Fibroblast of skin of scalp (primary cell): ENCODE measurements around the gene CLC. TPM values are rescaled to one million over a fixed set of nuclear protein-coding genes. Genes with fewer than 3 reads are reported as not detected.
A peak's percentile ranks its signal among the peaks of the same experiment; 100 is the strongest.
"Not testable (repeated sequence)": the region's sequence is repeated elsewhere in the genome, so short reads cannot be mapped to it uniquely, and the experiment has no call there.

Experiments
- DNase-seq: peaks from one replicate; pipeline ENCODE4 v3.0.0-alpha.2; 2013
- polyA plus RNA-seq, 2 experiments: library from polyadenylated mRNA; unstranded; fragments of 120-200 nt; gene quantifications; one replicate each; pipeline ENCODE4 v1.2.1, GENCODE V29; 2013; ENCODE audit not compliant: insufficient read length in 2 of 2

The CLC gene
- not detected for polyA plus RNA-seq (2013, experiment 1 of 2; ENCODE audit: insufficient read length)
- polyA plus RNA-seq (2013, experiment 2 of 2; ENCODE audit: insufficient read length) = not detected

DNA sequence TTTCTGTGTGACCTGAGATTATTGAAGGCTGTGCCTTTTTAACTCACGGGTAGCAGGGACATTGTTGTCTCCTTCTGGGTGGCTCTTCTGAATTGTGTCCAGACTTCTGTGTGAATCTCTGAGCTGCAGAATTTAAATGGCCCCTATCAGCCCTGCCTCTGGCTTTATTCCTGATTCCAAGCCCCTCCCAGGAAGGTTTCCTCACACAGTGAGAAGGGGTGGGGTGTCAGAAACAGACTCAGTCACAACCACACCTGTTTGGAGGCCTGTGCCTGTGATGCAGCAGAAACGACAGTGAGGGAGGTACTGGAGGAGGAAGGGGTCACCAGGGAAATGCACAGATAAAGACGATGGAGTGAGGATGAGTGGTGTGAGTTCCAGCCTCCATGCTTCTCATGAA is at the start of gene CLC:
Gene CLC, minus strand, starts transcription at position 139 of the 400 bp plus-strand sequence. Its CDS starts 77 bp downstream, at position 62.
- DNase-seq = no peak

DNA sequence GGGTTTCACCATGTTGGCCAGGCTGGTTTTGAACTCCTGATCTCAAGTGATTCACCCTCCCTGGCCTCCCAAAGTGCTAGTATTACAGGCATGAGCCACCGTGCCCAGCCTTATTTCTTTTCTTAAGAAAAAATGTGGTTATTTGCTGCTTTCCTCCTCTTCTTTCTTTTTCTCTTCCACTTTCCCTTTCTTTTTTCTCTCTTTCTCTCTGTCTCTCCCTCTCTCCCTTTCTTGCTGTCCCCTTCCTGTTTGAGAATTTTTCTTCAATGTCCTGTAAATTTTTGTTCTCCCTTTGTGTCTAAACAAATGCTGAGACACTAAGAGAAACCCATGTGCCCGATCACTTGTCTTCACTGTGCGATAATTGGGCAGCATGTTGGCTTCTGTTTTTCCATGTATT is 43.1 kb upstream of the CLC start:
- DNase-seq = no peak

DNA sequence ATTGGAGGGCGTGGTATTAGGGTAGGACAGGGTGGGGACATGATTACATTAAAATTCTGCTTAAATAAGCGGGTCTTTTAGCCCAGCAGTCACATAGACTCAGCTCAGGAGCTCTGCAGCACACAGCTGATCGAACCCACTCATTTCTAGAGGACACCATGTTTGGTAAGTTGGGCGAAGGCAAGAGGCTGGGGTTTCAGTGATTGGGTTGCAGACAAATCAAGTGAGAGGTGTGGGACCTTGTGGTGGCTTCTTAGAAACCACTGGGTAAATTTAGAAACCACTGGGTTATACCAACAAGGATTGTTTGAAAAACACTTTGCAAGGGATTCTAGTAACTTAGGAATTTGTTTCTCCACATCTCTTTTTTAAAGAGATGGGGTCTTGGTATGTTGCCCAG is 40.9 kb upstream of the CLC start, which contains the start of gene LEUTX:
Gene LEUTX, plus strand, starts transcription at position 92 of the 400 bp plus-strand sequence. Its CDS starts 67 bp downstream, at position 159.
- DNase-seq = no peak

DNA sequence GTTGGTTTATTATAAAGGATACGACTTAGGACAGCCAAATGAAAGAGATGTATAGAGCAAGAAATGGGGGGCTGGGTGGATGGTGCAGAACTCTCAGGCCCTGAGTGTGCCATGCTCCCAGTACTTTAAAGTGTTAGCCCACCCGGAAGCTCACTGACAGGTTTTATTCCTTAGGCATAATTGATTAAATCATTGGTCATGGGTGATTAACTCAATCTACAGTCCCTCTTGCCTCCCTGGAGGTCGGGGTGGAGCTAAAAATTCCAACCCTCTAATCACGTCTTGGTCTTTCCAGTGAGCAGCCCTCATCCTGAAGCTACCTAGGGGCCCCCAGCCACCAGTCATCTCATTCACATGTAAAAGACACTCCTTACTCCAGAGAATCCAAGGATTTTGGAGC is 31.0 kb upstream of the CLC start:
- no peak for DNase-seq

DNA sequence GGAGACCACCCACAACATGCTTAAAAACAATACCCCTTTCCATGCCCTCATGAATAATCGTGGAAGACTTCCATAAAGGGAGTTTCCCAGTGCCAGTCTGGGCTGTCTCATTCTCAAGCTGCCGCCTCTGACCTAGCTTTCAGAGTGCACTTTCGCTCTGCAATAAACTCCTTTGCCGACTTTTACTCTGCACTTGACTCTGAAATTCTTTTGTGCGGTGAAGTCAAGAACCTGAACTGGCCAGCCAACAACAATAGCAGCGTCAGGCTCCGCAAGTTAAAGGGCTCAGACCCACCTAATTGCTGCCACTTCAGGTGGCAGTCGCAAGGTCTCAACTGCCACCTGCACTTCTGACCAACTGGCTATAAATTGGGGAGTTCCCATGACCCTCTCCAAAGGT is 30.5 kb upstream of the CLC start:
- DNase-seq = no peak

DNA sequence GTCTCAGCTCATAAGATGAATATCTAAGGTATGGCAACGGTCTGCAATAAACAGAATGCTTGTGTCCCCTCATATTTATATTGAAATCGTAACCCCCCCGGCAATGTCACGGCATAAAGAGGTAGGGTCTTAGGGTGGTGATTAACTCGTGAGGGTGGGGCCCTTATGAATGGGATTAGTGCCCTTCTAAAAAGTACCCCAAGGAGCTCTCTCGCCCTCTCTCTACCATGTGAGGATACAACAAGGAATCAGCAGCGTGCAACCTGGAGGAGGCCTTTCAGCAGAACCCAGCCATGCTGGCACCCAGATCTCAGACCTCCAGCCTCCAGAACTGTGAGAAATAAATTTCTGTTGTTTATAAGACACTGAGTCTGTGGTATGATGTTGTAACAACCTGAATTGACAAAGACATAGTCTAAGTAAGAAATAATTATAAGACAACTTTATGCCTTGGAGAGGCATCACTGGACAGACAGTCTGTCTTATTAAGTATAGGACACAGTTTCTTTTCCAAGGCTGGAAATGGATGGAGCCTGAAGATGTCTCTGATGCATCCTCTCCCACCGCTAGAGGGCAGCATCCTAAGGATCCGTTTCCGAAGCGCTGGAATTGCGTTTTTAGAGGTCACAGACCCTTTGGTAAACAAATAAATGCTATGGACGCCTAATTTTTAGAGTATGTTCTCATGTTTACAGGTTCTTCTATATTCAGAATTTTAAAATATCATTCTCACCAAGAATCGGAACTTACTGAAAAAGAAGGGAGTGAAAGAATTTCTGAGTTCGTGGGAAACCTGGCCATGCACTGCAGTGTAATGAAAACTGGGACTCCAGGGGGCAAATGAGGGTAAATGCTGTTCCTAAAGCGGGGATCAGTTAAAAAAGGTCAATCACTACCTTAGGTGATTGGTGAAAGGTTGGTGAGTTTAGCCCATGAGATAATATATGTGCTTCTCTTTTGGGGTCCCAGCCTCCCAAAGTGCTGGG is 27.6 kb upstream of the CLC start:
- peak; percentile 47 for DNase-seq

DNA sequence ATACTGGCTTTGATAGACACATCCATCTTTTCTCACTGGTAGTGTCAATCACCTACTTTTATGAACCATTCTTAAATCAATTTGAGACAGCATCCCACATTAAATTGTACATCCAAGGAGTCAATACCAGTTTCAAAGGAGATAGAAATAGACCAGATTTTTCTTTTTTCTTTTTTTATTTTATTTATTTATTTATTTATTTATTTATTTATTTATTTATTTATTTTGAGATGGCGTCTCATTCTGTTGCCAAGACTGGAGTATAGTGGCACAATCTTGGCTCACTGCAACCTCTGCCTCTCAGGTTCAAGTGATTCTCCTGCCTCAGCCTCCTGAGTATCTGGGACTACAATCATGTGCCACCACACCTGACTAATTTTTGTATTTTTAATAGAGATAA is 24.0 kb upstream of the CLC start:
- not testable (repeated sequence) for DNase-seq

DNA sequence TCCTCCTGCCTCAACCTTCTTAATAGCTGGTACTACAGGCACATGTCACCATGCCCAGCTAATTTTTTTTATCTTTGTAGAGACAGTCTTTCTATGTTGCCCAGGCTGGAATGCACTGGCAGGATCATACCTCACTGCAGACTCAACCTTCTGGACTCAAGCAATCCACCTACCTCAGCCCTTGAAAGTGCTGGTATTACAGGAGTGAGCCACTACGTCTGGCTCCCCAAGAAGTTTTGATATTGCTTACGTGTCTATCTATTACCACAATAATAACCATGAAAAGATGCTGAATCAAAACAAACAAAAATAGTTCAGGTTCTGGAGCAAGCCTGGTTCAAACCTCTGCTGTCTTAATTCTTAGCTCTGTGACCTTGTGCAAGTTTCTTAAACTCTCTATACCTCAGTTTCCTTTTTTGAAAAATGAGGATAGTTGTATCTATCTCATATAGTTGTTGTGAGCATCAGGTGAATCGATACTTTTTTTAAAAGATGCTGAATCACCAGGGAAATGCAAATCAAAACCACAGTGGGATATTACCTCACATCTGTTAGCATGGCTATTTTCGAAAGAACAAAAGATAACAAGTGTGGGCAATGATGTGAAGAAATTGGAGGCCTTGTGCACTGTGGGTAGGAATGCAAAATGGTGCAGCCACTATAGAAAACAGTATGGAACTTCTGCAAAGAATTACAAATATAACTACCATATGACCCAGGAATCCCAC is 21.8 kb upstream of the CLC start:
- no peak for DNase-seq

DNA sequence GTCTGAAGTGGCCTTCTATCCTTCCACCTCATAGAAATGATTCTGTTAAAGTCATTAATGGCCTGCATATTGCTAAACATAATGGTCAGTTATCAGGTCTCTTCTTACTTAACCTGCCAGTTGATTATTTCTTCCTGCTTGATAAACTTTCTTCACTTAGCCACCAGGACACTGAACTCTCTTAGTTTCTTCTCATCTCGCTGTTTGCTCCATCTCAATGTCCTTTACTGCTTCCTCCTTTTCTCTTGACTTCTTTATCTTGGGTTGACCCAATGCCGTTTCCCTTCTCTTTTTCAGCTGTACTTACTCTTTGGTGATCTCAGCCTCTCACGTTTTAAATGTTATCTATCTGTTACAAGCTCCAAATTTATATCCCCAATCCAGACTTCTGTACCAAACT is 17.1 kb upstream of the CLC start:
- no peak for DNase-seq

DNA sequence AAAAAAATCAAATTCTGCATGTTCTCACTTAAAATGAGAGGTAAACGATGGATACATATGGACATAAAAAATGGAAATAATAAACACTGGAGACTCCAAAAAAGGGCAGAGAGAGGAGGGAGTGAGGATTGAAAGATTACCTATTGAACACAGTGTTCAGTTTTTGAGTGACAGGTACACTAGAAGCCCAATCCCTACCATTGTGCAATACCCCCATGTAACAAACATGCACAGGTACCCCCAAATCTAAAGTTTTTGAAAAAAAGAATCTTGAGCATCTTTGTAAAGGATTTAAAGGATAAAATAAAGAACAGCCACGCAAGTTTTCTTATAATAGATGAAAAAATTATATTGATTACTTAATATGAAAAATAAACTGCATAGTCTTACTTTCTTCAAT is 16.7 kb upstream of the CLC start:
- no peak for DNase-seq

DNA sequence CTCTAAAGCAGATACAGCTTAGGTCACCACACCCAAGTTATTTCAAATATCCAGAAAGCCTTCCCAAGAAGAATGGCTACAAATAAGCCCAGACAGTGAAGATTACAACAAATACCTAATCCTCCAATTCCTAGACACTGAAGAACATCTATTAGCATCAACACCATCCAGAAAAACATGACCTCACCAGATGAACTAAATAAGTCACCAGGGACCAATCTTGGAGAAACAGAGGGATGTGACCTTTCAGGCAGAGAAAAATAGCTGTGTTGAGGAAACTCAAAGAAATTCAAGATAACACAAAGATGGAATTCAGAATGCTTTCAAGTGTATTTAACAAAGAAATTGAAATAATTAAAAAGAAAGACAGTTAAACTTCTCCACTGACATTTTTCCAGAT is 15.0 kb upstream of the CLC start:
- DNase-seq = no peak

DNA sequence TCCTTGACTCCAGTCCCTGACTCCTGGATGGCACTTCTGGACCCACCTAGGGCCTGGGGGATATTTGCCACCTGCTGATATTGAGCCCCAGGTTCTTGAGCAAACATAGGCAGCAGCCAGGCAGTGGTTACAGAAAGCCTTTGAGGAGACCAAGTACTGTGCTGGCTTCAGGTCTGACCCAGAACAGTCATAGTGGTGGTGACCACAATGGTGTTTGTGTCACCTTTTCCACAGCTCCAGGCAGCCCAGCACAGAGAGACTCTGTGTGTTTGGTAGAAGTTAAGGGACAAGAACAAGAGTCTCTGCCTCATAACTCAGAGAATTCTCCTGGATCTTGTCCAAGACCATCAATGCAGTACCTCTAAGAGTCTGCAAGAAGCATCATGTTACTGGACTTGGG is 14.6 kb upstream of the CLC start:
- no peak for DNase-seq

DNA sequence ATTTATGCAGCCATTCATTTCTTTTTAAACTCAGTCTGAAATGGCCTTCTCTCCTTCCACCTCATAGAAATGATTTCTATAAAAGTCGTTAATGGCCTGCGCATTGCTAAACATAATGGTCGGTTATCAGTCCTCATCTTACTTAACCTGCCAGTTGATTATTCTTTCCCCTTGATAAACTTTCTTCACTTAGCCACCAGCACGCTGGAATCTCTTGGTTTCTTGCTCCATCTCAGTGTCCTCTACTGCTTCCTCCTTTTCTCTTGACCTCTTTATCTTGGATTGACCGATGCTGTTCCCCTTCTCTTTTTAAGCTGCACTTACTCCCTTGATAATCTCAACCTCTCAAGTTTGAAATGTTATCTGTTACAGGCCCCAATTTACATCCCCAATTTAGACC is 12.2 kb upstream of the CLC start:
- DNase-seq = no peak

DNA sequence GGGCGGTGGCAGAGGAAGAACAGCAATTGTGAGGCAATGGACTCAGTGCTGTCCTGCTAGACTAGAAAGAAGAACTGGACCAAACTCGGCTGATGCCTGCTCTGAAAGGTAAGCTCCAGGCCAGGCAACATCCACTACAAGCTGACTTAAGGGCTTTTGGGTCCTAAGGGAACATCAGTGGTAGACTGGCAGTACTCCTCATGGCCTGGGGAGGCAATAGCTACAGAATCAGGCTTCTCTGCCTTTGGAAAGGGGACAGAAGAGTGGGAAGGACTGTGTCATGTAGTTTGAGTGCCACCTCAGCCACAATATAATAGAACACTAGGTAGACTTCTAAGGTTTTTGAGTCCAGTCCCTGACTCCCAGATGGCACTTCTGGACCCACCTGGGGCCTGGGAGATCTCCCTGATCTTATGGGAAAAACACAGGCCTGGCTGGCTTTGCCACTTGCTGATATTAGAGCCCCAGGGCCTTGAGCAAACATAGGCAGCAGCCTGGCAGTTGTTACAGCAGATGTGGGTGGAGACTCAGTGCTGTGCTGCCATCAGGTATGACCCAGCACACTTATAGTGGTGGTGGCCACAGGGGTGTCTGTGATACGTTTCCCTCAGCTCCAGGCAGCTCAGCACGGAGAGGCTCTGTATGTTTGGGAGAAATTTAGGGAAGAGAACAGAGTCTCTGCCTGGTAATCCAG is 9.2 kb upstream of the CLC start:
- DNase-seq = no peak

DNA sequence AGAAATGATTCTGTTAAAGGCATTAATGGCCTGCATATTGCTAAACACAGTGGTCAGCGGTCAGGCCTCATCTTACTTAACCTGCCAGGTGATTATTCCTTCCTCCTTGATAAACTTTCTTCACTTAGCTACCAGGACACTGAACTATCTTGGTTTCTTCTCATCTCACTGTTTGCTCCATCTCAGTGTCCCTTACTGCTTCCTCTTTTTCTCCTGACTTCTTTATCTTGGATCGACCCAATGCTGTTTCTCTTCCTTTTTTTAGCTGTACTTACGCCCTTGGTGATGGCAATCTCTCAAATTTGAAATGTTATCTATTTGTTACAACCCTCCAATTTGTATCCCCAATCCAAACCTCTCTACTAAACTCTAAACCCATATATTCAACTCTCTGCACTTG is 7.8 kb upstream of the CLC start:
- no peak for DNase-seq

DNA sequence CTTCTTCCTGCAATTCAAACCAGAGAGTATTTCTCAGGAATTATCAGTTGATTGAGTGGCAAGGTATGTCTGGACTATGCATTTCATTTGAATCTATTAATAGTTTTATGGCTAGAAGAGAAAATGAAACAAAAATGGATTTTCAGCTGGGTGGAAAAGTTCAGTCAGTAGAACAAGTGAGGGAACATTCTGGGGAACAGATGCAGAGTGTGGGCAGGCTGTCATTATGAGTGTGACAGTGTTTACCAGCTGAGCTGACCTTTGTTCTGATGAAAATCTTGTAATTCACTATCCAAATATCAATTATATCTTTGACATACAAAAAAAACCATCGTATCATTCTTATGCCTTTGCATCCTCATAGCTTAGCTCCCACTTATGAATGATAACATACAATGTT is 2.6 kb upstream of the CLC start:
- DNase-seq = no peak

DNA sequence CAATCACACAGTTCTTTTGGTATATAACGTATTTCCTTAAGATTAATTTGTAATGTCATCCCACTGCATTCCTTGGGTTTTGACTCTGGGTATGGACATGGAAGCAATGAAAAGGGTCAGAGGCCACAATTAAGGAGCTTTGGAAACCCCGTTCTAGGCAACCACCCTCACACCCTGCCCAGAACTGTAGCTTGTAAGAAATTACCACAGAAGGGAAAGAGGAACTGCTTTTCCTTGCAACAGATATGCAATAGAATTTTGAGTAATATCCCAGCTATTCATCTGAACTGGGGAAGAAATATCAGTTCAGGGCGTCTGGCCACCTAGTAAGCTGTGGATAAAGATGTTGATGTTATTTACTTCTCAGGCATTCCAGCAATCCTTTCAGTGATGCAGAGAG is 985 bp upstream of the CLC start:
- DNase-seq = no peak

DNA sequence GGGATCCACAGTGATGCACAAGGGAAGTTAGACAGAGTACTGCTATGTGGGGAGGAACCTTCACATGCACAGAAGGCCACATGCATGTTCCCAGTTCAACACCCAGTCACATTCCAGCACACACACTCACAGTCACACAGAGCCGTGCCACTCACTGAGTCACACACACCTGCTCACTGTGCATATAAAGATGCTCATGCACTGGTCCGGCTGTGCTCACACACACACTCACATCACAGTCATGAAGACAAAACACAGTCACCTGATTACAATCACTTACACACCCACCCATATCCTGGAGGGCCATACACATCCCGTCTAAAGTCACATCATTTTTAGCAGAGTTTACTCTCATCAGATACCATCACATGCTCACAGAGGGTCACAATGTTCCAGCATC is 478 bp downstream of the CLC start:
- no peak for DNase-seq

DNA sequence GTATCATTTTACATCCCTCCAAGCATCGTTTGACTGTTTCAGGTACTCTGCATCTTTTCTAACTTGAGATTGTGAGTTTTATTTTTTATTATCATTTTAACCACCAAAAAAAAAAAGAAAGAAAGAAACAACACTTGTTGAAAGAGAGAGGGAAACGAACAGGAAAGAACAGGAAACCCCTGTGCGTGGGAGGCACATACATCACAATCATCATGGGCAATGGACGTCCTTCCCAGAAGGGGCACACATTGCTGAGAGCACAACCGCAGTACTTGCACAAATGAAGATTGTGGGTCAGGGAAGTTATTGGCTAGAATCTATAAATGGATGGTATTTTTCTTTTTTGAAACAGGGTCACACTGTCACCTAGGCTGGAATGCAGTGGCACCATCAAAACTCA is 1.7 kb downstream of the CLC start:
- no peak for DNase-seq

DNA sequence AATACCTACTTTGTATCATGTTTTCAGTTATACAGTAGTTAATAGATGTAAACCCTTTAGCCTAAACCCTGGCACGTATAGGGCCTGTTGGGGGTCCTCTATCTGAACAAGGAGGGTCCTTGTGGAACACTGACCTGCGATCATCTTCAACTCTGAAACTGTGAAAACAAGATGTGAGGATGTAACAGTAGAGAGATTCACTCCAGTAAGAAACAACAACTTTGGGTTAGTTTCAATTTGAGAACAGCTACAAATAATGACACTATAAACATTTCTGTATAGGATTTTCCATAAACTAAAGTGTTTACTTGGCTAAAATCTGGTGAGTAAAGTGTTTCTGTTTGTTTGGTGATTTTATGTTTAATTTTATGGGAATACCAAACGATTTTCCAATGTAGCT is 2.1 kb downstream of the CLC start:
- no peak for DNase-seq

DNA sequence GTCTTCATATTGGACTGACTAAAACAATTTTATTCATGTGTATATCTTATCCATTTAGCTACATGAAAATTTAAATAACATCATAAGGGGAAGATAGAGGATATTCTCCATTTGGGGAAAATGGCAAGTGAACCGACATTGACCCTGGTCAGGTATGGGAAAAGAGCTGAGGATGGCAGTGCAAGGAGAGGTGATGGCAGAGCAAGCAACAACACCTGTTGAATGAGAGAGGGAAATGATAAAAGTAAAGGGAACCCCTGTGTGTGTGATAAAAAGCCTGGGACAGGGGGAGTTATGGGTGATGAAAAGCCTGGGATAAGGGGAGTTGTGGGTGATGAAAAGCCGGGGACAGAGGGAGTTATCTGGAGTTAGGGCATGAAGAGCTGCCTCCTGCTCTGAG is 4.0 kb downstream of the CLC start:
- no peak for DNase-seq

DNA sequence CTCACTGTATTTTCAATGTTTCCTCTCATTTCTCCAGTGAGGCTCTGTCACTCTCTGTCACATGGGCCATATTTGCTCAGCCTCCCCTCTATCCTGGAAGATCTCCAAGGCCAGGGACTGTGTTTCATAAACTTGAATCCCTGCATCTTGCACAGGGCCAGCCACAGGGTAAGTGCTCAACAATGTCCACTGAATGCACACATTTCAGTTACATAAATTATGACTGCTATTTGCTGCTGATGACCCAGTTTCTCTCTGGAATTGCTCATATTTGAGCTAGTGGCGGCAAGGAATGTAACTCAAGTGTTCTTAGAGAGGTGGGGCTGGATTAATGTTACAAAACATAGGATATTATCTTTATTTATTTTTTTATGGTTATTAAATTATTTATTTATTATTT is 6.1 kb downstream of the CLC start:
- DNase-seq = no peak

DNA sequence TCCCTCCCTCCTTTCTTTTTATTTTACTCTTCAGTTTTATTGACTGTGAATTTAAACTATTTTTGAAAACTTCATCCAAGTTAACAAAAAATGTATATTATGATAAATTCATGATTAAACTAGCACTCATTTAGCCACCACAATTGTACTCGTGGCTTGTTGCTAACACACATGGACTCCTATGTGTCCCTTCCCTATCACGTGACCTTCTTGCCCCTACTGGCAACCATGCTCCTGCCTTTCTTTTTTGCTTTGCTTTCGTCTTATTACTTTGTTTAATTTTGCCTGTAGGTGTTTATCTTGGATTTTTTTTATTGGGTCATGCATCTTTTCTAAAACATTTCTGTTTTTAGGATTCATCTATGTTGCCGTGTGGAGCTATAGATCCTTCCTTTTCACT is 8.2 kb downstream of the CLC start:
- no peak for DNase-seq
